ENCODE measurements around the gene RBM17.
"Not testable (repeated sequence)": the region's sequence is repeated elsewhere in the genome, so short reads cannot be mapped to it uniquely, and the experiment has no call there.

RBM17 gene

GRCh38 chr10:6055929-6056328 lies 32.9 kb upstream of the RBM17 start:
- no peak for DNase-seq

- no peak for DNase-seq
Measured at GRCh38 chr10:6056411-6057135, 32.3 kb upstream of the RBM17 start.

GRCh38 chr10:6058682-6059475 lies 30.0 kb upstream of the RBM17 start:
- DNase-seq: no peak

GRCh38 chr10:6059506-6059905 lies 29.3 kb upstream of the RBM17 start:
- no peak for DNase-seq

GRCh38 chr10:6061056-6061455 lies 27.8 kb upstream of the RBM17 start:
- no peak for DNase-seq

GRCh38 chr10:6062101-6062771 lies 26.6 kb upstream of the RBM17 start, which contains the start of gene IL2RA:
TSS of gene IL2RA (minus strand) at chr10:6062367. CDS start at chr10:6062151, 216 bp downstream.
- DNase-seq: no peak

GRCh38 chr10:6064119-6064518 lies 24.7 kb upstream of the RBM17 start:
- no peak for DNase-seq

- not testable (repeated sequence) for DNase-seq
Measured at GRCh38 chr10:6064726-6065125, 24.1 kb upstream of the RBM17 start.

GRCh38 chr10:6065406-6065805 lies 23.4 kb upstream of the RBM17 start:
- DNase-seq: no peak

- DNase-seq: no peak
Measured at GRCh38 chr10:6065835-6066234, 23.0 kb upstream of the RBM17 start.

GRCh38 chr10:6067457-6067856 lies 21.4 kb upstream of the RBM17 start:
- no peak for DNase-seq

GRCh38 chr10:6068006-6068405 lies 20.8 kb upstream of the RBM17 start:
- DNase-seq: no peak

GRCh38 chr10:6068422-6068821 lies 20.4 kb upstream of the RBM17 start:
- peak in 3 of 56 donors; percentile 2 to 12 (median 4) for DNase-seq

GRCh38 chr10:6069081-6069931 lies 19.5 kb upstream of the RBM17 start:
- DNase-seq: no peak

- no peak for DNase-seq
Measured at GRCh38 chr10:6070660-6071059, 18.2 kb upstream of the RBM17 start.

- no peak for DNase-seq
Measured at GRCh38 chr10:6071181-6072175, 17.4 kb upstream of the RBM17 start.

GRCh38 chr10:6072215-6072934 lies 16.5 kb upstream of the RBM17 start:
- no peak for DNase-seq

- DNase-seq: peak in 2 of 56 donors; percentile 2 to 6
Measured at GRCh38 chr10:6074489-6075301, 14.1 kb upstream of the RBM17 start.
